ENCODE results near the gene CGREF1.
"Not testable (repeated sequence)": the region's sequence is repeated elsewhere in the genome, so short reads cannot be mapped to it uniquely, and the experiment has no call there.

Gene CGREF1

DNA sequence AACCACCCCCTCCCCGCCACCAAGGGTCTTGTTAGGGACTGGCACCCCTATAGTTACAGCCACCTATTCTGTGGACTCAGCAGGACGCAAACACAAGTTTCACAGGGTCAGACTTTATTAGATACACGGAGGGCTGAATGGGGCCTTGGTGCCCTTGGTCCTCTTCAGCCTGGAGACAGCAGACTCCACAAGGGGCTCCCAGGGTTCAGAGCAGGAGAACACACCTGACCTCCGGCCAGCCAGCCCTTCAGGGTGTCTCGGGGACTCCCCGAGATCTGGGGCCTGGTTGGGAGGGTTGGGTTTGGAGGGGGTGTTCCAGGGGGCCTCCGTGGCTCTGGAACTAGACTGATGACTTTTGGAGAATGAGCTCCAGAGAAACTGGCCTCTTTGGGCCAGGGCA, 17.8 kb upstream of the CGREF1 start:
- DNase-seq, result no peak

DNA sequence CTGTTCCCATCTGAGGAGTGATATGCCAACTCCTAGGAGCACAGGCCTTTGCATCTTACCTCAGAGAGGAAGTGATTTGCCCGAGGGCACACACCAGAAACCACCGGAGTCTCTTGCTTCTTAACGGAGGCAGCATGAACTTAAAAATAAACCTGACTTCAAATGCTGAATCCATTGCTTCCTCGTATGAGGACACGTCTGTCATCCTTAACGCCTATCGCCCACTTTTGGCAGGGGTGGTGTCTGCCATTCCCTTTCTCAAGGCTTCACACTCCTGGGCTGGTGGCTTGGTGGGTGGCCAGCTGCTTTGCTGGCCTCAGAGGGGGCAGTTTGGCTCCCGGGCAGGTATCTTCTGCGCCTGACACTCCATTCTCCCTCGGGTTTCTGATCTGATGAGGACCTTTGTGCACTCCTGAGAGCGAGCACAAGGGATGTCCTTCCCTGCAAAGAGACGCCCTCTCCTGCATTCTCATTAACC, 16.6 kb upstream of the CGREF1 start:
- DNase-seq, result no peak

DNA sequence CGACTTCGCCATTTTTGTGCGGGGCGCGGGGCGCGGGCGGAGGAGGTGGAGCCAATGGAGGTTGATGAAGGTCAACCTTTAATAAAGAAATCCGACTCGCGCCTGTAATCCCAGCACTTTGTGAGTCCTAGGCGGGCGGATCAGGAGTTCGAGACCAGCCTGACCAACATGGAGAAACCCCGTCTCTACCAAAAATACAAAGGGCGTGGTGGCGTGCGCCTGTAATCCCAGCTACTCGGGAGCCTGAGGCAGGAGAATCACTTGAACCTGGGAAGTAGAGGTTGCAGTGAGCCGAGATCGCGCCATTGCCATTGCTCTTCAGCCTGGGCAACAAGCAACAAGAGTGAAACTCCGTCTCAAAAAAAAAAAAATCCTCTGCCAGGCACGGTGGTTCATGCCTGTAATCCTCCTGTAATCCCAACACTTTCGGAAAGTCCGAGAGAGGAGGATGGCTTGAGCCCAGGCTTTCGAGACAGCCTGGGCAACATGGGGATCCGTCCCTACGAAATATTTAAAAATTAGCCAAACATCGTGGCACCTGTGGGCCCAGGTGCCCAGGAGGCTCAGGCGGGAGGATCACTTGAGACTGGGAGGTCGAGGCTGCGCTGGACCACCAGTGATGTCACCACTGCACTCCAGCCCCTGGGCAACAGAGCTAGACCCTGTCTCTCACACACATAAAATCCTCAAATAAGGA, 16.0 kb upstream of the CGREF1 start:
- DNase-seq, result no peak

DNA sequence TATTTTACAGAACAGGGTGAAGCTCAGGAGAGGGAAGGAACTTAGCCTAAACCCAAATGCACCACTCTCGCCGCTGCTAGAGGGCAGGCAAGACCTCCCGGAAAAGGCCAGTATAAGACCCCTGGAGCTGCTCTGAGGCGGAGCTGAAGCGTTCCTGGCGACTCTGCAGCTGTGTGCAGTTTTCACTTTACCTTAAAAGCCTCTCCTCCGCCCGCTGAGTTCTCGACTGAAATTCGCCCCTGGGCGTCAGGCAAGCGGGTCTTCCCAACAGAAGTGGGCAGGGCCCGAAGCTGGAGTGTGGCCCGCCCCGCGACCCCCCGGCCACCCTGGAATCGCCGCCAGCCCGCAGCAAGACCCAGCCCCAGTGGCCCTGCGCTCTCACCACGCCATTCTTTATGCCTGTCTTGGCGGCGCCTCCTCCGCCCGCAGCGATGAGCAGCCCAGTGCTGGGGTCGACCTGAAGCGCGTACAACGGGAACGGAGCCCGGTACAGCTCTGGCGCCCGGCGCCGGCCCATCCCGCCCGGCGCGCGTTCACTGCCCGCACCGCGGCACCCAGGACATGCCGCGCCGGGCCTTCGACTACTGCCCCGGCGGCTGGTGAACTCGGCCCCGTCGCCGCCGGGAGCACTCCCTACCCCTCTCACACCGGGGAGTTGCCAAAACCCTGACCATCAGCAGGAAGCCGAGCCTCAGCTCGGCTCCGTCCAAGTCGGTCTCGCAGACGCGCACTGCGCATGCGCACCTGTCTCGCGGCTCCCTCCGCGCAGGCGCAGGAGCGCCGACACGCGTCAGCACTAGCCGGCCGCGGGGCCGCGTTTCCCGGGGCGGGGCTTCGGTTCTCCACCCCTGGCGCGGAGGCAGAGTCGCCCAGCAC, 15.2 kb upstream of the CGREF1 start, which contains the start of gene PREB:
PREB (minus strand) TSS at position 732 of the 876 bp plus-strand sequence; CDS start at position 517, 215 bp downstream.
- DNase-seq, result peak; percentile 98

DNA sequence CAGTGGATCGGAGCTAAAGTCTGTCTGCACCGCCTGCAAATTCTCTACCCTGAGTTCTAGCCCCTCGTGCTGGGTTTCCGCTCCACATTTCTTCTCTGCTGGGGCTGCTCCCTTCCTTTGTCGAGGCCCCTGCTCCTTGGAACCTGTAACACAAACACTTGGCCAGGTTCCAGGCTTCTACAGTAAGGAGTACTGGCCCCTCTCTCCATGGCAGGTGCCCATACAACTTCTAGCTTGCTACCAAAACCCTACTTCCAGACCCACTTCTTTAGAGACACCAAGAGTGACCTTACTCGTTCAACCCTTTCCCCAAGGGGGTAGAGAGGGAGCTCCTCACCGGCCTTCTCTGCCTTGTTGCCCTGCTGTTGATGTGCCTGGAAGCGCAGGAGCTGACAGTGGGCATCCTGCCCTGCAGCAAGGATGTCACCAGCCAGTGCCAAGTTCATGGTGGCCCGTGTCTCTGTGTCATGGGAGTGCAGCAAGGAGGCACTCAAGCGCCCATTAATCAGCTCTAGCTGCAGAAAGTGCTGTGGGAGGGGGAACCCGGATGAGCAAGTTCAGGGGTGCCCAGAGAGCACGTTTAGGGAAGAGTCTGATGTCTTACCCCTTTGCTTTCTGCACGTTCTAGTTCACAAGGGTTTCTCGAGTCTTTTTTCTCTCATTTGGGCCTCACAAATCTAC, 14.4 kb upstream of the CGREF1 start:
- no peak for DNase-seq

DNA sequence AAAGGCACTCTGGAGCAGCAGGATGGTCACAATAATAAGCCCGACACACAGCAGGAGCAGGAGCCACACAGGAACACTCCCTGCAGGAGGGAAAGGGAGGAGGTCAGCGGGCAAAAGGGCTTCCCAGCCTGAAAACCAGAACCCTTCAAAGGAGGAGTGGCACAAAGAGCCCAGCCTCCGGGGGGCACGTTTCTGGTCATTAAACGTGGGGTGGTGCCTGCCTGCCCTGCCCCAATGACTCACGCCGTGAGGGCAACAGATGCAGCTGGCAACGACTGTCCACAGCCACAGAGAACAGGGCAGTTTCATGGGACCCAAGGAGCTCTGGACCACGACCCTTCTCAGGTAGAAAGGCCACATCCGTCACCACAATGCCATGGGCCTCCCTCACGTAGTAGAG, 12.5 kb upstream of the CGREF1 start:
- no peak for DNase-seq

DNA sequence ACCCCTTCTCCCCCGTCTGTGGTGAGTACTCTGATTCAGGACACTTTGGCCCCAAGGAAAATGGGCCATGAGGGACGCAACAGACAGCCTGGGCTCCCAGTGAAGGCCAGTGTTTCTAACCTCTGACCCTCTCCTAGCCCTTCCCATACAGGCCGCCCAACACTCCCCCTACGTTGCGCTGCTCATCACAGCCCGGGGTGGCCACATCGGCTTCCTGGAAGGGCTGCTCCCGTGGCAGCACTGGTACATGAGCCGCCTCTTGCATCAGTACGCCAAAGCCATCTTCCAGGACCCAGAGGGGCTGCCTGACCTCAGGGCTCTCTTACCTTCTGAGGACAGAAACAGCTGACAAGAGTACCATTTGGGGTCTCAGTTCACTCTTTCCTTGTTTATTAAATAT, 11.5 kb upstream of the CGREF1 start:
- no peak for DNase-seq

DNA sequence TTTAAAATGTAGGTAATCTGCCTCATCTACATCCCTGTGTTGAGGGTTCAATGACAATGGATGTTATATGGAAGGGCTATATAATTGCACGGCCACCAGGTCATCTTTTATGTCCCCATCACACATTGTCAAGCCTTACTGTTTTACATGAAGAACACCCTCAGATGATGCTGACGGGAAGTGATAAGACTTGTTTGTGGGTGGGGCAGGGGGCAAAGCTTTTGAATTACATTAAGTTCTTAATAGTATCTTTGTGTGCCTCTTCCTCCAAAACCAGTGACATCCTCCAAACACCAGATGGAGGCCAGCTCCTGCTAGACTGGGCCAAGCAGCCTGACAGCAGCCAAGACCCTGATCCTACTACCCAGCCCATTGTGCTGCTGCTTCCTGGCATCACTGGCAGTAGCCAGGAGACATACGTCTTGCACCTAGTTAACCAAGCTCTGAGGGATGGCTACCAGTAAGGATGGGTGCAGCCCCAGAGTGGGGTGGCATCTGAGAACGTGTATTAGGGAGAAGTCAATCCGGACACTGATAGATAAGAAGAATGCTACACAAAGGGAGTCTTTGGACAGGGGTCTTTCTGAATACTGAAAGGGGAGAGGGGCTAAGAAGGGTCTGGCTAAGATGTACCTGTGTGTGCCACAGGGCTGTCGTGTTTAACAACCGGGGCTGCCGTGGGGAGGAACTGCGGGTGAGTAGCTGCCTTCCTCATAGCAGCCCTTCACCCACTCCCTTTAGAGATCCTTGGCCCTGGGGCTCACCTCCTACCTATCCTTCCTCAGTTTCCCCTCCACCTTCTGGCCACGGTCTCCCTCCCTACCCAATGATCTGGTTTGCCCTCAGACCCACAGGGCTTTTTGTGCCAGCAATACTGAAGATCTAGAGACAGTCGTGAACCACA, 10.0 kb upstream of the CGREF1 start:
- no peak for DNase-seq

DNA sequence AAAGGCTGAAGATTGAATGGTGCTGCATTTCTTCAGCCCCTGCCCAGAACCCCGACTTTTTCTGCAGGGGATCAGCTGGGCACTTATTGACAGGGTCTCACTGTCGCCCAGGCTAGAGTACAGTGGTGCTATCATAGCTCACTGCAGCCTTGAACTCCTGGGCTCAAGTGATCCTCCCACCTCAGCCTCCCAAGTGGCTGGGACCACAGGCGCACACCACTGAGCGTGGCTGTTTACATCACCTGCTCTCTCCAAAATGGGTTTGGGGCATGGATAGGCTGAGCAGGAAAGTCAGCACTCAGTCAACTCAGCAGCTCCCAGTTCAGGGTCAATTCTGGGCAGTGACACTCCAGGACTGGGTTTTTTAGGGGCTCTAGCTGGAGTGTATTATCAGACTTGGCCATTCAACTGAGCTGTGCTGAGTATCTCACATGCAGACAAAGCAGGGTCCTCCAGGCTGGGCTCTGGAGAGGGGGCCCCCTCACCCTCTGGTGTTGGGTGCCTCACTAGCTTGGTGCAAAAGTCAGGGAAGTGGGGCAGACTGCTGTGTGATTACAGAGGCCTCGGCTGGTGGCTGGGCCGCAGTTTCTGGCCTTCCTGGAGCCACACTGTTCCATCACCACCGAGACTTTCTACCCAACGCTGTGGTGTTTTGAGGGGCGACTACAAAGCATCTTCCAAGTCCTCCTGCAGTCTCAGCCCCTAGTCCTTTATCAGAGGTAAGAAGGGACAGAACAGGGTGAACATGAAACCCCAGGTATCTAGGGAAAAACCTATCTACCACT, 9.1 kb upstream of the CGREF1 start:
- no peak for DNase-seq

DNA sequence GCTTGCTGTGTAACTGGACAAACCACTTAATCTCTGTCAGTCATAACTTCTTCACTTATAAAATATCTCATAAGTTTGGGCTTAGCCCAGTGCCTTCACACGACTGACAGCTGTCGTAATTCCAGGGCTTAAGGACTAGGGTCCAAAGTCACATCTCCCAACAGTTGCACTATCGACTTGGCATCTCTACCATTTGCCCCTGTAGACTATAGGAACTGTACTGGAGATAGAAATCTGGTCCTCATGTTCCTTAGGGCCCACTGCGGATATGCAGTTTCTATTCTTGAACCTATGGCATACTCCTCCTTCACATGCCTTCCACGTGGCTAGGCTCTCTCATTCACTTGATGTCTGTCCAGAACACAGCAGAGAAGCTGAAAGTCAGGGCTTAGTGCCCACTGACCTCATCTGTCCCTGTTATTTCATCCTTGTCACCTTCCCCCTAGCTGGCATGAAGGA, 7.4 kb upstream of the CGREF1 start:
- no peak for DNase-seq

DNA sequence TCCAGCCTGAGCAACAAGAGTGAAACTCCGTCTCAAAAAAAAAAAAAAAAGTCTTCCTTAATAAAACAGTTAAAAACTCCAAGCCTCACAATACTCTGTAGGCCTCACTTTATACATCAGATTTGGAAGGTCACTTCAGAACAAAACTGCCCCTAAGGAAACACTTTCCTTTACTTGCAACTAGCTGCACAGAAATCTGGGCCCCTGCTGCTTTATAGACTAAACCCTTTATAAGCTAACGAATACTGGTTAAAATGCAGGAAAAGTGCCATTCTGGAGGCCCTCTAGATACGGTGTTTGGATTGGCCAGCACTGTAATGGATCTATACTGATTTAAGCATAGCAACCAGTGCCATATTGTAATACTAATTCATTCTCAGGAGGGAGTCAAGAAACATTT, 6.2 kb upstream of the CGREF1 start:
- no peak for DNase-seq

DNA sequence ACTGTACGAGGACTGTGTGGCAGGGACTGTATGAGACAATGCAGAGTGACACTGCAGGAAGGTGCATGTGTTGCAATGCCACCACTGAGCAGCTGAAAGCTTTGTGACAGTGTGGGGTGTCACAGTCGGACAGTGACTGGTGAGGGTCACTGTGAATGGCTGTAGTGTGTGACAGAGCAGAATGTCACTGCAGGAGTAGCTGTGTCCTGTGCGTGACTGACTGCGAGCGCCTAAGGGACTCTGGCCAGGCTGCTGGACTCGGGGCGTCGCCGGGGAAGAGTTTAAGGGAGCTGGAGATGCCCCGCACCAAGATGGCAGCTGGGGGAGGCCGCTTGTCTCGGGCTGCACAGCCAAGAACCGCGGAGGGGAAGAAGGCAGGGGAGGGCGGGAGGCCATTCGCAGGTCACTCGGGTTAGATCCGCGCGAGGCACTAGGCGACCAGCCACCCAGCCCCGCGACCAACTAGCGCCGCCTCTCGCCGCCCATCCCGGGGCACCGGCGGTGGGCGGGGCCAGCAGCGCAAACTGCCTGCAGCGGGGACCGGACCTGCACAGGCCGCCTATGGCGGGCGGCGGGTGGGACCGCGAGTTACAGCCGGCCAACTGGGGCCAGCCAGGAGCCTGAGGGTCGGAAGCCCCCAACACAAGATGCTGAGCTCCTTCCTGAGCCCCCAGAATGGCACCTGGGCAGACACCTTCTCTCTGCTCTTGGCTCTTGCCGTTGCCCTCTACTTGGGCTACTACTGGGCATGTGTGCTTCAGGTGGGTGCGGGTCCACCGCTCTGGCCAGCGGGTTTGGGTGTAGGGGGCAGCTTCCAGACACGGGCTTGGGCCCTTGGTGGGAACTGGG, 4.6 kb upstream of the CGREF1 start, which contains the start of gene ABHD1:
ABHD1 (plus strand) TSS at position 514 of the 849 bp plus-strand sequence; CDS start at position 648, 134 bp downstream.
- DNase-seq, result peak; percentile 59

DNA sequence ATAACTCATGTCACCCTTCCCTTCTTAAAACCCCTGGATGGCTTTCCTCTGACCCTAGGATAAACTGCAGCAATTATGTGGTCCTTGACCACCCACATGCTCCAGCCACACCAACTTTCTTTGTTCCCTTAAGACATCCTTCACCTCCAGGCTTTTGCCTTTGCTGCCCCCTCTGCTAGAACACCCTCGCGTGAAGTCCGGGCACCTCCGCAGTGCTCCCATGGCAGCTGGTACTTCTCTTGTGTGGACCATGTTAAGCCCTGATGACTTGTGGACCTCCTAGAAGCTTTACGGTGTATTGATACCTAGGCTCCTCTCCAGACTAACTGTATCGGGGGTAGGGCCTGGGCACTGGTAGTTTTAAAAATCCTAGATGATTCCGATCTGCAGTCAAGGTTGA, 3.9 kb upstream of the CGREF1 start:
- DNase-seq, result no peak

DNA sequence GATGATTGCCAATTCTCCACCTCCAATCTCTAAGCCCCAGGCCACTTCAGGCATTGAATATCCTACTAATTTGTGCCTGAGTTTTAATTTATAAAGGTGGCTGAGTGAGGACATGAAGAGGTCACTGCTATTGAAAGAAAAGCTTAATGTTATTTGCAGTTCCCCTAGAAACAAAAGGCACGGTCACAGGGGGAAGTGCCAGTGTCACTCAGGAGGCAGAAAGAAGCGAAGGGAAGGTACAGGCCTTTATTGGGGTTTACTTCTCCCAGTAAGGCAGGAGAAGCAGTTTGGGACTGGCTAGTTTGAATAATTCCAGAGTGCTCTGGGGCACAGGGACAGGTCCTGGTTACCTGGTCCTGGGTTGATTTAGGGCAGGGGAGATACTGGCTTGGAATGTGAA, 3.0 kb upstream of the CGREF1 start:
- no peak for DNase-seq

DNA sequence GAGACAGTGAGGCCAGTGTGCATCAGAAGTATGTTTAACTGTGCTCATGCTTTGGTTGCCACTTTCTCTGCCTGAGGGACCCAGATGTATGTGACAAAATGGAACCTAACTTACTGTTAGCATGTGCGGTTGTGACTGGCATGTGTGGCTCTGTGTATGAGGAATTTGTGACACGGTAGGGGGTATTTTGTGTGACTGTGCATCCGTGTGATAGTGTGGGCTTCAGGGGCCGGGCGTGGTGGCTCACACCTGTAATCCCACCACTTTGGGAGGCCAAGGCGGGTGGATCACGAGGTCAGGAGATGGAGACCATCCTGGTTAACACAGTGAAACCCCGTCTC, 372 bp upstream of the CGREF1 start:
- not testable (repeated sequence) for DNase-seq

DNA sequence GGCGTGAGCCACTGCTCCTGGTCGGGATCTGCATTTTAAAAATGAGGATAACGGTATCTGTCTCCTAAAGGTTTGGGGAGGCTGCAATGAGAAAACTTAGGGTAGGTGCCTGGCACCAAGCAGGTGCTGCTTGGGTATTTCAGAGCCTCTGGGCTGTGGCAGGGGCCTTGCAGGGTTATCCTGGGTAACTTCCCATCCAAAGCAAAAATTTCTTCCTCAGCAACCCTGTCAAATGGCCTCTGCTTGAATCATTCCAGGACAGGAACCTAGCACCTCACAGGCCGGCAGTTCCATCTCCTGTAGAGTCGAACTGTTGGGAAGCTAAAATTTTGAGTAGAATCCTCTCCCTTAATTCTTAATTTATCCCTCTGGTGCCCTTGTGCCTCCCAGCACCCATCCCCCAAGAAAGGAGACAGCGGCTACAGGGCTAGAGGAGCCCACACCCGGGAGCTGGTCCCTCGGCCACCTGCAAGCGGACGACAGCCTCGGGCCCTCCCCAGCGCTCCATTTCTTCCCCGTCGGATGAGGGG, 868 bp downstream of the CGREF1 start:
- DNase-seq, result no peak

DNA sequence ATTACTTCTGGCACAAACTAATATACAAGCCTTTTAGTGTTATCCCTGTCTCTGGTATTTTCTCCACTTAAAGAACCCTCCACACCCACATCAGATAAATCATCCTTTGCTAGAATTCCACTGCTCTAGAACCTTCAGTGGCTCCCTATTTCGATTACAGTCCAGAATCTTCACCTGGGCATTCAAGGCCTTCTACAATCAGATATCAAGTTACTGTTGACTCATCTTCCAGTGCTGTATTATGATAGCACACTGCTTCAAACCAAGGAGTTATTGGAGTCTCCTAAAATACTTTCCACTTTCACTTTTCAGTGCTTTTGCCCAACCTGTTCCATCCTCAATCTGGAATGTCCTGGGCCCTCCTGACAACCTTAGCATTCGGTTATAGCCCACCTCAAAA, 3.4 kb downstream of the CGREF1 start:
- no peak for DNase-seq

DNA sequence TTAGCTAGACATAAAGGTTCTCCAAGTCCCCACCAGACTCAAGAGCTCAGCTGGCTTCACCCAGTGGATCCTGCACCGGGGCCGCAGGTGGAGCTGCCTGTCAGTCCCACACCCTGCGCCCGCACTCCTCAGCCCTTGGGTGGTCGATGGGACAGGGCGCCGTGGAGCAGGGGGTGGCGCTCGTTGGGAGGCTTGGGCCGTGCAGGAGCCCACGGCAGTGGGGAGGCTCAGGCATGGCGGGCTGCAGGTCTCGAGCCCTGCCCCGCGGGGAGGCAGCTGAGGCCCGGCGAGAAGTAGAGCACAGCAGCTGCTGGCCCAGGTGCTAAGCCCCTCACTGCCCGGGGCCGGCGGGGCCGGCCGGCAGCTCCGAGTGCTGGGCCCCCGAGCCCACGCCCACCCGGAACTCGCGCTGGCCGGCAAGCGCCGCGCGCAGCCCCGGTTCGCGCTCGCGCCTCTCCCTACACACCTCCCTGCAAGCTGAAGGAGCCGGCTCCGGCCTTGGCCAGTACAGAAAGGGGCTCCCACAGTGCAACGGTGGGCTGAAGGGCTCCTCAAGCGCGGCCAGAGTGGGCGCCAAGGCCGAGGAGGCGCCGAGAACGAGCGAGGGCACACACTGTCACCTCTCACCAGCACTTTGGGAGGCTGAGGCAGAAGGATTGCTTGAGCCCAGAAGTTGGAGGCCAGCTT, 7.4 kb downstream of the CGREF1 start:
- not testable (repeated sequence) for DNase-seq

DNA sequence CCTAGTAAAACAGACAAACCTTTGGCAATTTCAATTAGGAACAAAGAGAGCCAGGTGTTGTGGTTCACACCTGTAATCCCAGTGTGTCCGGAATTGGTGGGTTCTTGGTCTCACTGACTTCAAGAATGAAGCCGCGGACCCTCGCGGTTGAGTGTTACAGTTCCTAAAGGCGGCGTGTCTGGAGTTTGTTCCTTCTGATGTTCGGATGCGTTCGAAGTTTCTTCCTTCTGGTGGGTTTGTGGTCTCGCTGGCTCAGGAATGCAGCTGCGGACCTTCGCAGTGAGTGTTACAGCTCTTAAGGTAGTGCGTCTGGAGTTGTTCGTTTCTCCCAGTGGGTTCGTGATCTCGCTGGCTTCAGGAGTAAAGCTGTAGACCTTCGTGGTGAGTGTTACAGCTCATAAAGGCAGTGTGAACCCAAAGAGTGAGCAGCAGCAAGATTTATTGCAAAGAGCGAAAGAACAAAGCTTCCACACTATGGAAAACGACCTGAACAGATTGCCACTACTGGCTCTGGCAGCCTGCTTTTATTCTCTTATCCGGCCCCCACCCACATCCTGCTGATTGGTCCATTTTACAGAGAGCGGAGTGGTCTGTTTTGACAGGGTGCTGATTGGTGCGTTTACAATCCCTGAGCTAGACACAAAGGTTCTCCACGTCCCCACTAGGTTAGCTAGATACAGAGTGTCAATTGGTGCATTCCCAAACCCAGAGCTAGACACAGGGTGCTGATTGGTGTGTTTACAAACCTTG, 8.2 kb downstream of the CGREF1 start:
- not testable (repeated sequence) for DNase-seq
